Calu3 (cell line): ENCODE results near the gene TSPAN31. TPM values are rescaled to one million over a fixed set of nuclear protein-coding genes. Genes with fewer than 3 reads are reported as not detected.

Experiments used
- BruUV-seq: library from RNA; stranded (reverse); fragments of 400-500 nt; replicated peaks from 2 replicates; lab custom pipeline; 2021; lab: Mats Ljungman, UMichigan
- CTCF ChIA-PET: fragments of 300-600 bp; sonication (Branson Sonifier 250); formaldehyde crosslinking; loops from one replicate; lab custom pipeline; 2022; ENCODE audit warnings: antibody characterized with exemption; lab: Charles Lee
- DNase-seq: peaks from one replicate; pipeline ENCODE4 v3.0.0; 2022
- H3K27ac Mint-ChIP-seq: one replicate; pipeline ENCODE4 v1.8.0; 2022; ENCODE audit warnings: mixed read lengths; ENCODE audit not compliant: unreplicated experiment
- H3K27me3 Mint-ChIP-seq: one replicate; pipeline ENCODE4 v1.8.0; 2022; ENCODE audit warnings: mixed read lengths; ENCODE audit not compliant: unreplicated experiment
- H3K36me3 Mint-ChIP-seq: one replicate; pipeline ENCODE4 v1.8.0; 2022; ENCODE audit warnings: mild to moderate bottlenecking, moderate library complexity, mixed read lengths; ENCODE audit not compliant: insufficient read depth, unreplicated experiment
- H3K4me1 Mint-ChIP-seq: one replicate; pipeline ENCODE4 v1.8.0; 2022; ENCODE audit warnings: mild to moderate bottlenecking, low read depth, mixed read lengths; ENCODE audit not compliant: unreplicated experiment
- H3K4me3 Mint-ChIP-seq: one replicate; pipeline ENCODE4 v1.8.0; 2022; ENCODE audit warnings: mild to moderate bottlenecking, low read depth, moderate library complexity, mixed read lengths; ENCODE audit not compliant: unreplicated experiment
- H3K9me3 Mint-ChIP-seq: one replicate; pipeline ENCODE4 v1.8.0; 2022; ENCODE audit warnings: low read depth, mixed read lengths; ENCODE audit not compliant: unreplicated experiment
- CTCF ChIP-seq: fragments of 200-600 bp; IDR thresholded peaks from one replicate; pipeline ENCODE4 v1.8.0; 2022; ENCODE audit warnings: antibody characterized with exemption; ENCODE audit not compliant: unreplicated experiment
- intact Hi-C: fragments of 100-400 bp; cut with micrococcal nuclease; formaldehyde crosslinking; loops from one replicate; pipeline ENCODE4 v1.10.0; 2022; ENCODE audit not compliant: unreplicated experiment
- total RNA-seq: library from RNA; stranded (reverse); gene quantifications from 2 replicates; pipeline ENCODE4 v1.2.3, GENCODE V29; 2022

Gene TSPAN31
- total RNA-seq, 1 experiment from 2014 or later: 40.2 TPM

GRCh38 chr12:57764662-57765002 is 19.8 kb downstream of the TSPAN31 start:
- no peak overlapping the region for H3K27ac Mint-ChIP-seq
- peaks cover 45% of the 10 kb centered on the region for H3K27me3 Mint-ChIP-seq
- TF ChIP-seq CTCF: no peak

GRCh38 chr12:57765003-57765697 is 20.3 kb downstream of the TSPAN31 start:
- CTCF ChIA-PET: interaction anchor here (0.6 to 1.7 kb wide), 4 partner anchors 9 to 1665 kb away, joined by 3 to 9 read pairs (median 5); partner anchors contain the start of gene TSPAN31
- H3K27me3 Mint-ChIP-seq: peaks cover 45% of the 10 kb centered on the region
- no TSS peak for BruUV-seq
- intact Hi-C loops: no loop called here
- H3K9me3 Mint-ChIP-seq: no peaks in the 10 kb centered on the region
- peak; percentile 68 for DNase-seq
- peak overlapping the region; percentile 20 for H3K27ac Mint-ChIP-seq
- H3K36me3 Mint-ChIP-seq: peaks cover 37% of the 10 kb centered on the region
- peaks cover 22% of the 10 kb centered on the region for H3K4me1 Mint-ChIP-seq
- H3K4me3 Mint-ChIP-seq: peak overlapping the region; percentile 81
- peak; percentile 42 for TF ChIP-seq CTCF

More at GRCh38 chr12:57764662-57765002, 19.8 kb downstream of the TSPAN31 start:
- Mint-ChIP-seq H3K4me3 (peak overlapping the region; percentile 81), H3K36me3 (peaks cover 42% of the 10 kb centered on the region), H3K9me3 (no peaks in the 10 kb centered on the region), H3K4me1 (peaks cover 22% of the 10 kb centered on the region)
- peak; percentile 32 for DNase-seq
- intact Hi-C loops: no loop called here
- no TSS peak for BruUV-seq
- CTCF ChIA-PET: interaction anchor here (0.8 to 0.9 kb wide), 2 partner anchors 20 to 56 kb away, joined by 3 read pairs; partner anchors contain the start of gene TSPAN31

- no TSS peak for BruUV-seq
- peak overlapping the region; percentile 20 for H3K27ac Mint-ChIP-seq
- peaks cover 40% of the 10 kb centered on the region for H3K36me3 Mint-ChIP-seq
- CTCF ChIA-PET: interaction anchor here (0.6 to 1.7 kb wide), 2 partner anchors 9 to 1664 kb away, joined by 7 to 9 read pairs; no protein-coding TSS in a partner anchor
- no peaks in the 10 kb centered on the region for H3K9me3 Mint-ChIP-seq
- intact Hi-C loops: no loop called here
- DNase-seq: peak; percentile 24
- TF ChIP-seq CTCF: no peak
- peaks cover 25% of the 10 kb centered on the region for H3K4me1 Mint-ChIP-seq
- peak overlapping the region; percentile 81 for H3K4me3 Mint-ChIP-seq
- H3K27me3 Mint-ChIP-seq: peaks cover 45% of the 10 kb centered on the region
Measured at GRCh38 chr12:57765698-57766463, 21.0 kb downstream of the TSPAN31 start.

DNA sequence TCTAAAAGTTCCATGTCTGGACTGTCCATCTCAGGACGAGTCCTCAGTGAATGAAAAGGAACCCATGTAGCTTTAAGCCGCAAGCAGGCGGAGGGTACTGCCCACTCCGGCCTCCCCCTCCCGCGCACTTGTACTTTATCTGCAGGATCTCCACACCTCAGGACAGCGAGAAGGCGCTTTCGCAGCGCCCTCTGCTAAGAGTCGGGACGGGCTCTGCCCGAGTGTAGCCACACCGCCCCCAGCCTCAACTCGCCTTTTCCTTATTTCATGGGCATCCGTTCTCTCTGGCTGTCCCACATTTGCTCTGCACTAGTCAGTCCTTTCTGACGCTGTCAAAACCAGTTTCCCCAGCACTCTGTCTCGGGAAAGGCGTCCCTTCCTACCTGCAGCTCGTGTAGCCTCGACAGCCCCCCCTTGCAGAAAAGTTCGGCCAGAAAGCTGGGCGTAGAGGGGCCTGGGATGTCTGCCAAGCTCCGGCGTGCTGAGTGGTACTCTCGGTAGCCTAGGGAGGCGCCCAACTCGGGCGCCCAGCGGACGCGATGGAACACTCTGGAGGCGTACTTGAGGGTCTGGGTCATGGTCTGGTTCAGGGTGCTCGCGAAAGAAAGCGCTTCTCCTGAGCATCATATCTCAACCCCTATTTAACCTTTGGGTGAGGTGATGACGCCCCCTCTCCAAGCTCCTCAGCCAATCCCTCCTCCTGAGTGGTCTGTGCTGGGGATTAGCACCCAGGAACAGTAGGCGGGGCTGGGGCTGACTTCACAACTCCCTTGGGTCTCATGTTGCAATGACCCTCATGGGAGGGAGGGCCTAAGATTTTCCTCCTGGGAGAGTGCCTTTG is 21.8 kb downstream of the TSPAN31 start, which contains the start of gene CYP27B1:
TSS of gene CYP27B1 (minus strand) at position 615 of the 841 bp plus-strand sequence. CDS start at position 578, 37 bp downstream.
- H3K4me1 Mint-ChIP-seq: peaks cover 31% of the 10 kb centered on the region
- no TSS peak for BruUV-seq
- intact Hi-C loops: no loop called here

More for the DNA sequence above, 21.8 kb downstream of the TSPAN31 start, which contains the start of gene CYP27B1:
- no peak for TF ChIP-seq CTCF
- Mint-ChIP-seq H3K27ac (peak within 1 kb of the TSS; percentile 18), H3K36me3 (peaks cover 44% of the 10 kb centered on the region), H3K27me3 (peaks cover 45% of the 10 kb centered on the region), H3K9me3 (no peaks in the 10 kb centered on the region), H3K4me3 (peak within 1 kb of the TSS; percentile 81)
- CTCF ChIA-PET: interaction anchor here (1.7 kb wide), 1 partner anchor 10 kb away, joined by 9 read pairs; no protein-coding TSS in a partner anchor
- peak; percentile 24 for DNase-seq
